ENCODE results near the gene HES5.

GRCh38 chr1:2540816-2541492 is 10.9 kb upstream of the HES5 start:
- TF ChIP-seq CTCF (conservative IDR thresholded peaks at IDR 0.05; ENCODE audit: low read length) (no peak), EZH2phosphoT487 (IDR thresholded peaks at IDR 0.05; ENCODE audit: borderline replicate concordance, low read depth, low read length) (no peak)
